ENCODE data around the gene MET. TPM values are rescaled to one million over a fixed set of nuclear protein-coding genes. Genes with fewer than 3 reads are reported as not detected.
A peak's percentile ranks its signal among the peaks of the same experiment; 100 is the strongest.

MET gene
- total and polyA plus RNA-seq, 2 donors (not counting 3 experiments of a cell fraction or from before 2014, with no cell fraction given), result 21.1 to 44.5 TPM

DNA sequence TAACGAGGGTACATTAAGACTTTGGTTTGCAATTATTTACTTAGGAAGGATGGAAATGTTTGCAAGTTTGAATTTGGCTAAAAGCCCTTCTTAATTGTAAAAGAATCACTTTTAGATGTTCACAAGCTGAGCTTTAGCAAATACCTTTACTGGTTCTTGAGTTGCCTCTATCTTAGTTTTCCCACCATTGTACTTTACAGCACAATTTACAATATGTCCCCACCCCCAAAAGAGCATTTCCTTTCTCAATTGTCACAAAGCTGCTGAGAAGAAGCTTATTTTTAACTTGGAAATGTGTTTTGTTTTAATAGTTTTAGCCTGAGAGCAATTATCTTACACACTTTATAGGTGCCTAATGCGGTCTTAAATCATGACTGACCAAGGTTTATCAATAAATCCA, 81.1 kb downstream of the MET start:
- dilution Hi-C loops (cut with MboI; ENCODE audit: extremely low pct_ligation_motif_present, low sequenced_read_pairs) (no loop called here), intact Hi-C loops (cut with micrococcal nuclease) (no loop called here)
- POLR2A ChIA-PET, result interaction anchor here (0.8 kb wide), 1 partner anchor 16 kb away, joined by 3 read pairs; no protein-coding TSS in a partner anchor
- Histone ChIP-seq H3K9me3 (replicated peaks; ENCODE audit: control insufficient read depth, insufficient read depth, low read length) (no peaks in the 10 kb centered on the region), H3K4me1 (ENCODE audit: control insufficient read depth, extremely low read depth, insufficient read depth, low read length) (peaks cover 21% of the 10 kb centered on the region), H4K20me1 (replicated peaks; ENCODE audit: control insufficient read depth, extremely low read depth, insufficient read depth, low read length) (no peaks in the 10 kb centered on the region), H3K4me3 (replicated peaks in 1 of 3; ENCODE audit: insufficient read depth in 1 of 3, low read depth in 1 of 3, low read length in 3 of 3) (no peak overlapping the region), H3K27ac (ENCODE audit: insufficient read depth, low read depth, low read length) (no peak overlapping the region), H3K79me2 (ENCODE audit: control insufficient read depth, insufficient read depth, low read length) (no peaks in the 10 kb centered on the region), H3K4me2 (ENCODE audit: insufficient read depth, low read length) (peak overlapping the region; percentile 31), H2AFZ (ENCODE audit: low read depth, low read length) (no peak overlapping the region), H3K9me1 (replicated peaks; ENCODE audit: control insufficient read depth, extremely low read depth, insufficient read depth, low read length) (no peaks in the 10 kb centered on the region), H3K36me3 (ENCODE audit: control insufficient read depth in 2 of 2, extremely low read depth in 1 of 2, insufficient read depth in 2 of 2, low read length in 2 of 2) (peaks cover 2% of the 10 kb centered on the region in 2 experiments), H3K27me3 (ENCODE audit: control insufficient read depth in 2 of 2, insufficient read depth in 2 of 2, low read length in 2 of 2) (no peaks in the 10 kb centered on the region), H3K9ac (replicated peaks; ENCODE audit: extremely low read depth, insufficient read depth, low read length) (no peak overlapping the region)
- DNase-seq (ENCODE audit: low read depth, low spot score) (peak; percentile 17), FAIRE-seq (no peak)
- CTCF ChIA-PET, result interaction anchor here (0.7 to 1.7 kb wide), 5 partner anchors 9 to 79 kb away, joined by 3 to 6 read pairs (median 3); no protein-coding TSS in a partner anchor
- no peak for TF ChIP-seq POLR2AphosphoS5 (IDR thresholded peaks at IDR 0.05; ENCODE audit: insufficient read depth, low read depth, low read length)
- TF ChIP-seq EZH2 (IDR thresholded peaks at IDR 0.05; ENCODE audit: borderline replicate concordance, low read depth, low read length, severe bottlenecking), result no peak
- no peak for TF ChIP-seq FOS (IDR thresholded peaks at IDR 0.05; ENCODE audit: borderline replicate concordance, insufficient read depth, low read length)
- TF ChIP-seq, protein P1, sequence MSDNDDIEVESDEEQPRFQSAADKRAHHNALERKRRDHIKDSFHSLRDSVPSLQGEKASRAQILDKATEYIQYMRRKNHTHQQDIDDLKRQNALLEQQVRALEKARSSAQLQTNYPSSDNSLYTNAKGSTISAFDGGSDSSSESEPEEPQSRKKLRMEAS (IDR thresholded peaks at IDR 0.05; ENCODE audit: insufficient read depth, insufficient read length), result no peak
- no TSS peak for BruUV-seq (replicated peaks)

DNA sequence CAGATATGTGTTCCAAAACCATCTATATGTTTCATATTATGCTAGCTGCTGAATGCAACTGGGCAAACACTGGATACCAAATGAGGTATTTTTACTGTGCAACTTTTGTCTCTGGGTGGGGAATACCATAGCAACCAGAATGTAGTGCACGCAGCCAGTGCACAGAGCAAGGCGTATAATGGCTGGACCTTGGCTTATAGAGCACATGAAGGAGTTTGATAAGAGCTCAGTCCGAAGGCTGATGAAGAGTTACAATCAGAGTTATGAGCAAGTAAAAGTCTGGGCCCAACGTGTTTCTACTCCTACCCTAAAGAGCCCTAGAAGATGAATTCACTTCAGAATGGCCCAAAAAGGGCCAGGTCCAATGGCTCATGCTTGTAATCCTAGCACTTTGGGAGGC, 82.2 kb downstream of the MET start:
- FAIRE-seq, result no peak
- Histone ChIP-seq H4K20me1 (replicated peaks; ENCODE audit: control insufficient read depth, extremely low read depth, insufficient read depth, low read length) (no peaks in the 10 kb centered on the region), H3K27me3 (ENCODE audit: control insufficient read depth in 2 of 2, insufficient read depth in 2 of 2, low read length in 2 of 2) (no peaks in the 10 kb centered on the region), H2AFZ (ENCODE audit: low read depth, low read length) (no peak overlapping the region), H3K9ac (replicated peaks; ENCODE audit: extremely low read depth, insufficient read depth, low read length) (no peak overlapping the region), H3K9me3 (replicated peaks; ENCODE audit: control insufficient read depth, insufficient read depth, low read length) (no peaks in the 10 kb centered on the region), H3K9me1 (replicated peaks; ENCODE audit: control insufficient read depth, extremely low read depth, insufficient read depth, low read length) (no peaks in the 10 kb centered on the region), H3K36me3 (ENCODE audit: control insufficient read depth in 2 of 2, extremely low read depth in 1 of 2, insufficient read depth in 2 of 2, low read length in 2 of 2) (peaks cover 2 to 6% of the 10 kb centered on the region in 2 experiments), H3K4me1 (ENCODE audit: control insufficient read depth, extremely low read depth, insufficient read depth, low read length) (peaks cover 25% of the 10 kb centered on the region), H3K79me2 (ENCODE audit: control insufficient read depth, insufficient read depth, low read length) (no peaks in the 10 kb centered on the region), H3K4me3 (replicated peaks in 1 of 3; ENCODE audit: insufficient read depth in 1 of 3, low read depth in 1 of 3, low read length in 3 of 3) (no peak overlapping the region), H3K27ac (ENCODE audit: insufficient read depth, low read depth, low read length) (no peak overlapping the region), H3K4me2 (ENCODE audit: insufficient read depth, low read length) (no peak overlapping the region)
- POLR2A ChIA-PET, result no interaction called here
- no peak for DNase-seq (ENCODE audit: low read depth, low spot score)
- intact Hi-C loops (cut with micrococcal nuclease), result no loop called here
- dilution Hi-C loops (cut with MboI; ENCODE audit: extremely low pct_ligation_motif_present, low sequenced_read_pairs), result no loop called here
- CTCF ChIA-PET, result no interaction called here
- BruUV-seq (replicated peaks), result no TSS peak
- TF ChIP-seq GATA2 (IDR thresholded peaks at IDR 0.05; ENCODE audit: insufficient read depth, insufficient read length, low read depth, low read length), result no peak
- TF ChIP-seq POLR2A (IDR thresholded peaks at IDR 0.05; ENCODE audit: low read depth, low read length), result no peak
- TF ChIP-seq, protein P1 (IDR thresholded peaks at IDR 0.05; ENCODE audit: insufficient read depth, insufficient read length), result no peak
- no peak for TF ChIP-seq FOS (IDR thresholded peaks at IDR 0.05; ENCODE audit: borderline replicate concordance, insufficient read depth, low read length)
- TF ChIP-seq JUN (IDR thresholded peaks at IDR 0.05; ENCODE audit: borderline replicate concordance, insufficient read depth, insufficient read length, low read depth), result no peak
- TF ChIP-seq, protein P2, sequence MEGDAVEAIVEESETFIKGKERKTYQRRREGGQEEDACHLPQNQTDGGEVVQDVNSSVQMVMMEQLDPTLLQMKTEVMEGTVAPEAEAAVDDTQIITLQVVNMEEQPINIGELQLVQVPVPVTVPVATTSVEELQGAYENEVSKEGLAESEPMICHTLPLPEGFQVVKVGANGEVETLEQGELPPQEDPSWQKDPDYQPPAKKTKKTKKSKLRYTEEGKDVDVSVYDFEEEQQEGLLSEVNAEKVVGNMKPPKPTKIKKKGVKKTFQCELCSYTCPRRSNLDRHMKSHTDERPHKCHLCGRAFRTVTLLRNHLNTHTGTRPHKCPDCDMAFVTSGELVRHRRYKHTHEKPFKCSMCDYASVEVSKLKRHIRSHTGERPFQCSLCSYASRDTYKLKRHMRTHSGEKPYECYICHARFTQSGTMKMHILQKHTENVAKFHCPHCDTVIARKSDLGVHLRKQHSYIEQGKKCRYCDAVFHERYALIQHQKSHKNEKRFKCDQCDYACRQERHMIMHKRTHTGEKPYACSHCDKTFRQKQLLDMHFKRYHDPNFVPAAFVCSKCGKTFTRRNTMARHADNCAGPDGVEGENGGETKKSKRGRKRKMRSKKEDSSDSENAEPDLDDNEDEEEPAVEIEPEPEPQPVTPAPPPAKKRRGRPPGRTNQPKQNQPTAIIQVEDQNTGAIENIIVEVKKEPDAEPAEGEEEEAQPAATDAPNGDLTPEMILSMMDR (IDR thresholded peaks at IDR 0.05; ENCODE audit: extremely low read depth in 1 of 2, insufficient read depth in 1 of 2, low read depth in 1 of 2, low read length in 2 of 2), result no peak
- TF ChIP-seq POLR2AphosphoS5 (IDR thresholded peaks at IDR 0.05; ENCODE audit: insufficient read depth, low read depth, low read length), result no peak
- no peak for TF ChIP-seq MYC (IDR thresholded peaks at IDR 0.05; ENCODE audit: low read depth, low read length)

Data from endothelial cell of umbilical vein (primary cell).